ENCODE data around the gene AVP.
A peak's percentile ranks its signal among the peaks of the same experiment; 100 is the strongest.
"Not testable (repeated sequence)": the region's sequence is repeated elsewhere in the genome, so short reads cannot be mapped to it uniquely, and the experiment has no call there.

The AVP gene

DNA sequence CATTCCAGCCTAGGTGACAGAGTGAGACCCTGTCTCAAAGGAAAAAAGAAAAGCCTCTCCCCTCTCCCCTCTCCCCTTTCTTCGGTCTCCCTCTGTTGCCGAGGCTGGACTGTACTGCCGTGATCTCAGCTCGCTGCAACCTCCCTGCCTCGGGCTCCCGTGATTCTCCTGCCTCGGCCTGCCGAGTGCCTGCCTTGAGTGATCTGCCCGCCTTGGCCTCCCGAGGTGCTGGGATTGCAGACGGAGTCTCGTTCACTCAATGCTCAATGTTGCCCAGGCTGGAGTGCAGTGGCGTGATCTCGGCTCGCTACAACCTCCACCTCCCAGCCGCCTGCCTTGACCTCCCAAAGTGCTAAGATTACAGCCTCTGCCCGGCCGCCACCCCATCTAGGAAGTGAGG, 39.6 kb upstream of the AVP start:
- H3K4me3 ChIP-seq (ENCODE audit: low read depth, low read length): not testable (repeated sequence)

DNA sequence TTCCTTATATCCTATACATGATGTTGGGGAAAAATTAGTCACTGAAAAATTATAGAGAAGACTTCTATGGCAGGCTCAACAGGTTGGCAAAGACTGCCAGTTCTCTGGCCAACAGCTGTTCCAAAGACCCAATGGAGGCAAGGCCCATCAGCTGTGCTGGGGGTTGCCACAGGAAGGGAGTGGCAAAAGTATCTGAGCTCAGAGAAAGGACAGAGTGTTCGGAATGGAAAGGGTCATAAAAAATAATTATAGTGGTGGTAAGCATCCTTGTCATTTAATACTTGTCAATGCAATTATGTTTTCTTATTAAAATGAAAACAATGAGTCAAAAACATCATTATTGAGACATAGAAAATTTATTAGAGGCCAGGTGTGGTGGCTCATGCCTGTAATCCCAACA, 39.0 kb upstream of the AVP start:
- H3K4me3 ChIP-seq (ENCODE audit: low read depth, low read length): no peak overlapping the region
- TF ChIP-seq, protein P1, sequence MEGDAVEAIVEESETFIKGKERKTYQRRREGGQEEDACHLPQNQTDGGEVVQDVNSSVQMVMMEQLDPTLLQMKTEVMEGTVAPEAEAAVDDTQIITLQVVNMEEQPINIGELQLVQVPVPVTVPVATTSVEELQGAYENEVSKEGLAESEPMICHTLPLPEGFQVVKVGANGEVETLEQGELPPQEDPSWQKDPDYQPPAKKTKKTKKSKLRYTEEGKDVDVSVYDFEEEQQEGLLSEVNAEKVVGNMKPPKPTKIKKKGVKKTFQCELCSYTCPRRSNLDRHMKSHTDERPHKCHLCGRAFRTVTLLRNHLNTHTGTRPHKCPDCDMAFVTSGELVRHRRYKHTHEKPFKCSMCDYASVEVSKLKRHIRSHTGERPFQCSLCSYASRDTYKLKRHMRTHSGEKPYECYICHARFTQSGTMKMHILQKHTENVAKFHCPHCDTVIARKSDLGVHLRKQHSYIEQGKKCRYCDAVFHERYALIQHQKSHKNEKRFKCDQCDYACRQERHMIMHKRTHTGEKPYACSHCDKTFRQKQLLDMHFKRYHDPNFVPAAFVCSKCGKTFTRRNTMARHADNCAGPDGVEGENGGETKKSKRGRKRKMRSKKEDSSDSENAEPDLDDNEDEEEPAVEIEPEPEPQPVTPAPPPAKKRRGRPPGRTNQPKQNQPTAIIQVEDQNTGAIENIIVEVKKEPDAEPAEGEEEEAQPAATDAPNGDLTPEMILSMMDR (IDR thresholded peaks at IDR 0.05; ENCODE audit: low read depth, low read length): no peak

DNA sequence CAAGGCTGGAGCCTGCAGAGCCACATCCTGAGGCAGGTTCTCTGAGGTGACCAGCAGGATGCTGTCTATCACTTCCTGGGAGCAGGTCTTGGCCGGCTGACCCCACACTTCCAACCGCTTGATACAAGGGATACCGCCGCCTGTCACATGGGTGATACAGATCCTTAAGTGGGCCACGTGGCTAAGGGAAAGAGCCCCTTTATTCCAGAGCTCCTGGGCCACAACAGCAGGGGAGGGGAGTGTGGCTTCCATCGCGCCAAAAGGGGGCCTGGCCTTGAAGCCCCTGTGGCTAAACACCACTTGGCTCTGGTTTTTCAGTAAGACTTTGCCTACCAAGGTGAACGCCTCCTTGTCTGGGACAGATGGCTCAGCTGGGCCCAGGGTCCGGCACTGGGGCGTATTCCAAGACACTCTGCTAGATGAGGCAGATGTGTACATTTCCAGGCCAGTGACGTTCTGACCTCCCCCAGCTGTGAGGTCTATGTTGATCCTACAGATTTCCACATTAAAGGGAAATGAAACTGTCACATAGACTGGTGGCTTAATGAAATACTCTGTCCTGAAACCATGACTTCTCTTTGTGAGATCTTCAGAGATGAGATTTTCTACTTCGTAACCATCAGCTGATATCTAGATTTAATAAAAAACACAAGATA, 37.6 kb upstream of the AVP start:
- no peak overlapping the region for H3K4me3 ChIP-seq (ENCODE audit: low read depth, low read length)
- TF ChIP-seq, protein P1 (IDR thresholded peaks at IDR 0.05; ENCODE audit: low read depth, low read length): no peak

DNA sequence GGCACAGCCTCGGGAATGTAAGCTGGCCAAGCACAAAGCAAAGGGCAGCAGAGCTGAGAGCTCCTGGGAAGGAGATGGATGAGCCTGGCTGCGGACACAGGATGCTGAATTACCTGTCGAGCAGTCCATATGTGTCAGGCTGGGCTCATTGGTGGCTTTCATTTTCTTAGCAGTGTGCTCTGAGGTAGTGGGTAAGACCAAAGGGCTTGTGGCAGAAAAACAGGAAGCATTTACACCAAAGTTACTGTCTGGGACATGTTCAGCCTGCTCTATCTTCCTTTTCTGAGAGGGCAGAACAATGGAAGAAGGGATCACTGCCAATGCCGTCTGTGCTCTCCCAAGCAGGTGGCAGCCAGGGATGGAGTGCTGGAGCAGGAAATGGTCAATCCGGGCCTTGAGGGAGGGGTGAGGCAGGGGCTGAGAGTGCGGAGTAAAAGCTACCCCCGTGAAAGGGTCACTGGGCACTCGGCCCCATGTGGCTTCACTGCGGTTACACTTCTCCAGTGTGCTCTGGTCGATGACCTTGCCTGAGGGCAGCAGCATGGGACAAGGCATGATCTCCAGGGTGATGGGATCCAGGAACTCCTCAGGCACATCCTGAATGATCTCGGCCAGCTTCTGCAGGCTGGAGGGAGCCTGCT, 36.9 kb upstream of the AVP start:
- TF ChIP-seq, protein P1 (IDR thresholded peaks at IDR 0.05; ENCODE audit: low read depth, low read length): no peak
- no peak overlapping the region for H3K4me3 ChIP-seq (ENCODE audit: low read depth, low read length)

DNA sequence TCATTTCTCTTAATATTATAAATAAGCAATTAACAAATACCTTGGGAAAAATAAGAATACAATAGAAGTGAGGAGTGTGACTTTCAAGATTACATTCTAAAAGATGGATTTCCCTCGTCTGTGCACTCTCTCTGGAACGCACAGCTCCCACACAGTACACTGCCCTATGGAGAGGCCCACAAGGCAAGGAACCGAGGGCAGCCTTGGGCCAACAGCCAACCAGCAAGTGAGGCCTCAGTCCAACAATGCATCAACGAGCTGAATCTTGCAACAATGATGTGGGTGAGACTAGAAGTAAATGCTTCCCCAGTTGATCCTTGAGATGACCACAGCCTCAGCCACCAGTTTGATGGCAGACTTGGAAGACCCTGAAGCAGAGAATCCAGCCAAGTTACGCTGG, 34.5 kb upstream of the AVP start:
- TF ChIP-seq, protein P1 (IDR thresholded peaks at IDR 0.05; ENCODE audit: low read depth, low read length): no peak
- no peak overlapping the region for H3K4me3 ChIP-seq (ENCODE audit: low read depth, low read length)

DNA sequence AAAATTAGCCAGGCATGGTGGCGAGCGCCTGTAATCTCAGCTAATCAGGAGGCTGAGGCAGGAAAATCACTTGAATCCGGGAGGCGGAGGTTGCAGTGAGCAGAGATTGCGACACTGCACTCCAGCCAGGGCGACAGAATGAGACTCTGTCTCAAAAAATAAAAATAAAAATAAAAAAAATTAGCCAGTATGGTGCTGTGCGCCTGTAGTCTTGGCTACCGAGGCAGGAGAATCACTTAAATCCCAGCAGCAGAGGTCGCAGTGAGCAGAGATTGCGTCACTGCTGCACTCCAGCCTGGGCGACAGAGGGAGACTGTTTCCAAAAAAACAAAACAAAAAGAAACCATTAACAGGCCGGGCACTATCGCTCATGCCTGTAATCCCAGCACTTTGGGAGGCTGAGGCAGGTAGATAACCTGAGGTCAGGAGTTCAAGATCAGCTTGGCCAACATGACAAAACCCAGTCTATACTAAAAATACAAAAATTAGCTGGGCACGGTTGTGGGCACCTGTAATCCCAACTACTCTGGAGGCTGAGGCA, 33.4 kb upstream of the AVP start:
- H3K4me3 ChIP-seq (ENCODE audit: low read depth, low read length): not testable (repeated sequence)
- TF ChIP-seq, protein P1 (IDR thresholded peaks at IDR 0.05; ENCODE audit: low read depth, low read length): peak; percentile 63

DNA sequence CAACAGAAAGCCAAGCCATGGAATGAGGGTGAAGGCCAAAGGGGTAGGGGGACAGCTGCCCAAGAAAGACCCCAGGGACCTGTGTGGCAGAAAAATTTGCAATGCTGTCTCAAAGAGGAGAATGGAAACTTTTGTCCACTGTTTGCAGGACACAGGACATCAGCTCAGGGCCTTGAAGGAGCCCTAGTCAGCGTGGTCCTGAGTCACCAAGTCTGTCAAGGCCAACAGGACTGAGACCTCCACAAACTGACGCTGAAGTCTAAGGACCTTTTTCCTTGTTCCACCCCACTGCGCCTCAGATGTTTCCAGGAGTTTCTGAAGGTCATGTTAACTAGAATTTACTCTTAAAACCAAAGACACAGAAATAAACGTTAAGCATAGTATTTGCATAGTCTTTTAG, 31.8 kb upstream of the AVP start:
- TF ChIP-seq, protein P1 (IDR thresholded peaks at IDR 0.05; ENCODE audit: low read depth, low read length): no peak

More for the DNA sequence above, 31.8 kb upstream of the AVP start:
- H3K4me3 ChIP-seq (ENCODE audit: low read depth, low read length): no peak overlapping the region

Measured in WI38 (cell line).